Gastroesophageal sphincter (tissue), 3 donors: Measurements from ENCODE around the gene PCGF2.

Source experiments
- EP300 ChIP-seq: sonication (generic); formaldehyde crosslinking; IDR thresholded peaks from one replicate; pipeline ENCODE4 v1.6.1; 2017; ENCODE audit warnings: antibody characterized with exemption, mild to moderate bottlenecking
- POLR2A ChIP-seq, 2 donors: fragments of 450-650 bp; IDR thresholded peaks; one replicate each; pipeline ENCODE4 v1.6.1; 2017; ENCODE audit warnings: antibody characterized with exemption in 2 of 2, mild to moderate bottlenecking in 2 of 2, moderate library complexity in 1 of 2
- POLR2AphosphoS5 ChIP-seq: sonication (generic); formaldehyde crosslinking; IDR thresholded peaks from one replicate; pipeline ENCODE4 v1.6.1; 2017; ENCODE audit warnings: antibody characterized with exemption
- TF ChIP-seq, protein P1 (sequence below), 4 experiments: fragments of 200-600 bp in 2 of 4; fragments of 450-650 bp in 2 of 4; sonication (generic) in 1 of 4; IDR thresholded peaks; one replicate each; pipeline ENCODE4 v1.5.1; 2017 to 2019; ENCODE audit warnings: antibody characterized with exemption in 4 of 4, mild to moderate bottlenecking in 2 of 4, moderate library complexity in 2 of 4

DNA sequence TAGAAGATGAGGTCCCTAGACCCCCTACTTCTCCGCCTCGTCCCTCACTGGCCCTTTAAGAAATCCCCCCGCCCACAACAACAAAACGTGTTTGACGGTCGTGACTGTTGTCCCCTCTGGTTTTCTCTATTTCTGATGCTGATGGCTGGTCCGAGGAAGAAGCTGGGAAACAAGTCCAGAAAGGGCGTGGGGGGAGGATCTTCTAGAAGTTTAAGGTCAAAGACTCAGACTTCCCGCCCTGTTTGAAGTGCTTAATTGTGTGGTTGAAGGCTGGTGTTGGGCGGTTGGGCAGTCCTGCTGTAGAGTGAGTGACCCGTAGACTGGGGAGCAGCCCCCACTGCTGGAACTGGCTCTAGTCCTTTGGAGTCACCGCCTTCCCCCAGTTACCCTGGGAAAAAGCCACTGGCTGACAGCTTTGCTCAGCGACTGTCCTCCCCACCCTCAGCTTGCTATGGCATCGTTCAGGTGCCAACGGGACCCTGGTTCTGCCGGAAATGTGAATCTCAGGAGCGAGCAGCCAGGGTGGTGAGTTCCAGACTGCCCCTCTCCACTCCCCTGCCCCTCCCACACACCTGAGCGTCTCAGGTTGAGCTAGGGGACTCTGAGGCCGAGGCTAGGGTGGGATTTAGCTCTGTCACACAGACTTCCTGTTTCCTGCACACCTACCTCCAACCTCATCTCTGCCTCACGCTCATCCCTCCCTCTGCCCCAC lies 41.5 kb downstream of the PCGF2 start:
- TF ChIP-seq EP300 (no peak), POLR2AphosphoS5 (no peak), POLR2A (IDR thresholded peaks at IDR 0.05) (no peak)
- TF ChIP-seq, protein P1, sequence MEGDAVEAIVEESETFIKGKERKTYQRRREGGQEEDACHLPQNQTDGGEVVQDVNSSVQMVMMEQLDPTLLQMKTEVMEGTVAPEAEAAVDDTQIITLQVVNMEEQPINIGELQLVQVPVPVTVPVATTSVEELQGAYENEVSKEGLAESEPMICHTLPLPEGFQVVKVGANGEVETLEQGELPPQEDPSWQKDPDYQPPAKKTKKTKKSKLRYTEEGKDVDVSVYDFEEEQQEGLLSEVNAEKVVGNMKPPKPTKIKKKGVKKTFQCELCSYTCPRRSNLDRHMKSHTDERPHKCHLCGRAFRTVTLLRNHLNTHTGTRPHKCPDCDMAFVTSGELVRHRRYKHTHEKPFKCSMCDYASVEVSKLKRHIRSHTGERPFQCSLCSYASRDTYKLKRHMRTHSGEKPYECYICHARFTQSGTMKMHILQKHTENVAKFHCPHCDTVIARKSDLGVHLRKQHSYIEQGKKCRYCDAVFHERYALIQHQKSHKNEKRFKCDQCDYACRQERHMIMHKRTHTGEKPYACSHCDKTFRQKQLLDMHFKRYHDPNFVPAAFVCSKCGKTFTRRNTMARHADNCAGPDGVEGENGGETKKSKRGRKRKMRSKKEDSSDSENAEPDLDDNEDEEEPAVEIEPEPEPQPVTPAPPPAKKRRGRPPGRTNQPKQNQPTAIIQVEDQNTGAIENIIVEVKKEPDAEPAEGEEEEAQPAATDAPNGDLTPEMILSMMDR (IDR thresholded peaks at IDR 0.05), result no peak
